Placental pericyte (primary cell): Measurements from ENCODE around the gene RALBP1. TPM values are rescaled to one million over a fixed set of nuclear protein-coding genes. Genes with fewer than 3 reads are reported as not detected.

ENCODE experiments used
- small RNA-seq: library from RNA; depleted of rRNA; stranded (forward); fragments of <200 nt; gene quantifications from one replicate; pipeline ENCODE3, GENCODE V24; 2012; ENCODE audit warnings: low replicate concordance
- total RNA-seq: library from RNA; depleted of rRNA; stranded (reverse); fragments of >200 nt; gene quantifications from 2 replicates; pipeline ENCODE4 v1.2.3, GENCODE V29; 2012

The RALBP1 gene
- total RNA-seq: 43.8 and 74.7 TPM in 2 replicates

DNA sequence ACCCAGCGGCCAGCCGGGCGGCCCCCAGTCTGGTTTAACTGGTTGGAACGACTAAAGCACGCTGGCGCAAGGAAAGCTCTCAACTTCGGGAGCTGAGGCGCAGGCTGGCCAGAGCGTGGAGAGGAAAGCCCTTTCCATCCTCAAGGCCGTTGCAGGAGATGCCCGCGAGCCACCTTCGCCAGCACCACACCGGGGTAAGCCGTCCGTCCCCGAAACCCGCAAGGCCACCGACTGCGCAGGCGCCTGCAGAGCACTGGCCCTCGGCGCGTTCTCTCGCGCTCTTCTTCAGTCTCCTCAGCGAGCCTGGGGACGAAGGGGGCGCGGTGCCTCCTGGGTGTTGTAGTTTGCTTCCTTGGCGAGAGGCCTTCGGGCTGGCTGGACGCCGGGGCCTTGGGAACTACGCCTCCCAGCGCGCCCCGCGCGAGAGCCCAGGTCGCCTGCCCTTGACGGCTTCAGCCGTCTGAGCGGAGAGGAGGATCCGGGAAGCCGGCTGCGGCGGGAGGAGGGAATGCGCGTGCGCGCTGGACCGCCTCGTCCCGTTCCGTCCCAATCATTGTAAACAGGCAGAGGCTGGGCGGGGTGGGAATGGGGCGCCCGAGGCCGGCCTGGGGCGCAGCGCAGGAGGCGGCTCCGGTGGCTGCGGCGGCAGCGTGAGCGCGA is at the start of gene RALBP1:
RALBP1 (plus strand) TSS at position 531 of the 660 bp plus-strand sequence. CDS start 37,533 bp downstream, outside the sequence.

Small RNAs within 50 kb of the gene (small RNA-seq; reads per million reads assigned to genes)
- gene RNU2-27P: 0.16 reads per million

Other genes starting within 250 kb of the RALBP1 start
- 151 and 155 TPM in 2 replicates for gene TWSG1, start 140.7 kb upstream of the RALBP1 start, total RNA-seq
- 94.1 and 146 TPM in 2 replicates for gene PPP4R1, start 139.0 kb downstream of the RALBP1 start, total RNA-seq
- 79.9 and 106 TPM in 2 replicates for gene RAB31, start 232.8 kb downstream of the RALBP1 start, total RNA-seq